ENCODE results near the gene CYTH2. TPM values are rescaled to one million over a fixed set of nuclear protein-coding genes. Genes with fewer than 3 reads are reported as not detected.

The CYTH2 gene
- 49.3 TPM for polyA plus RNA-seq (ENCODE audit: insufficient read length)

- peak; percentile 84 for DNase-seq
Measured at GRCh38 chr19:48469289-48469881, at the start of gene CYTH2. TSS of gene CYTH2 (plus strand) at chr19:48469369. CDS start at chr19:48469508, 139 bp downstream.

- no peak for DNase-seq
Measured at GRCh38 chr19:48421548-48421947, 47.6 kb upstream of the CYTH2 start.

- peak; percentile 45 for DNase-seq
Measured at GRCh38 chr19:48424694-48425219, 44.4 kb upstream of the CYTH2 start.

- no peak for DNase-seq
Measured at GRCh38 chr19:48428670-48429069, 40.5 kb upstream of the CYTH2 start.

- DNase-seq = no peak
Measured at GRCh38 chr19:48433337-48433736, 35.8 kb upstream of the CYTH2 start.

GRCh38 chr19:48436586-48436985, 32.6 kb upstream of the CYTH2 start:
- no peak for DNase-seq

GRCh38 chr19:48441360-48442050, 27.7 kb upstream of the CYTH2 start:
- DNase-seq = no peak

GRCh38 chr19:48442116-48443035, 26.8 kb upstream of the CYTH2 start:
- no peak for DNase-seq

- no peak for DNase-seq
Measured at GRCh38 chr19:48443256-48443655, 25.9 kb upstream of the CYTH2 start.

GRCh38 chr19:48443731-48444128, 25.4 kb upstream of the CYTH2 start:
- DNase-seq = no peak

- no peak for DNase-seq
Measured at GRCh38 chr19:48444129-48444935, 24.8 kb upstream of the CYTH2 start.

- DNase-seq = no peak
Measured at GRCh38 chr19:48444936-48445200, 24.3 kb upstream of the CYTH2 start.

- DNase-seq = peak; percentile 73
Measured at GRCh38 chr19:48445256-48445605, 23.9 kb upstream of the CYTH2 start.

GRCh38 chr19:48445606-48446481, 23.3 kb upstream of the CYTH2 start, which contains the start of gene GRWD1:
TSS of gene GRWD1 (plus strand) at chr19:48445983. CDS start at chr19:48446006, 23 bp downstream.
- DNase-seq = peak; percentile 93

GRCh38 chr19:48446579-48446978, 22.6 kb upstream of the CYTH2 start:
- no peak for DNase-seq

GRCh38 chr19:48448563-48448962, 20.6 kb upstream of the CYTH2 start:
- no peak for DNase-seq

- DNase-seq = no peak
Measured at GRCh38 chr19:48450441-48450840, 18.7 kb upstream of the CYTH2 start.

GRCh38 chr19:48450863-48451262, 18.3 kb upstream of the CYTH2 start:
- no peak for DNase-seq

GRCh38 chr19:48451624-48452023, 17.5 kb upstream of the CYTH2 start:
- no peak for DNase-seq

GRCh38 chr19:48452289-48453190, 16.6 kb upstream of the CYTH2 start:
- DNase-seq = no peak

All from hindlimb muscle (tissue), 1 donor.